CD4-positive, alpha-beta T cell treated with Interleukin-15 for 4 hours (primary cell): ENCODE measurements around the gene CNTD1.

ENCODE experiments used
- DNase-seq: peaks from one replicate; pipeline ENCODE4 v3.0.0-alpha.2; 2020; ENCODE audit warnings: low spot score

The CNTD1 gene

GRCh38 chr17:42779936-42780850 lies 18.5 kb upstream of the CNTD1 start, which contains the start of gene WNK4:
Gene WNK4, plus strand, starts transcription at chr17:42780610. Its CDS starts 89 bp downstream, at chr17:42780699.
- DNase-seq = no peak

GRCh38 chr17:42780851-42781638 lies 17.6 kb upstream of the CNTD1 start:
- no peak for DNase-seq

- no peak for DNase-seq
Measured at GRCh38 chr17:42781639-42782165, 17.0 kb upstream of the CNTD1 start.

GRCh38 chr17:42782166-42783061 lies 16.2 kb upstream of the CNTD1 start:
- no peak for DNase-seq

- DNase-seq = no peak
Measured at GRCh38 chr17:42783062-42783790, 15.4 kb upstream of the CNTD1 start.

GRCh38 chr17:42783791-42784138 lies 14.9 kb upstream of the CNTD1 start:
- DNase-seq = no peak

DNA sequence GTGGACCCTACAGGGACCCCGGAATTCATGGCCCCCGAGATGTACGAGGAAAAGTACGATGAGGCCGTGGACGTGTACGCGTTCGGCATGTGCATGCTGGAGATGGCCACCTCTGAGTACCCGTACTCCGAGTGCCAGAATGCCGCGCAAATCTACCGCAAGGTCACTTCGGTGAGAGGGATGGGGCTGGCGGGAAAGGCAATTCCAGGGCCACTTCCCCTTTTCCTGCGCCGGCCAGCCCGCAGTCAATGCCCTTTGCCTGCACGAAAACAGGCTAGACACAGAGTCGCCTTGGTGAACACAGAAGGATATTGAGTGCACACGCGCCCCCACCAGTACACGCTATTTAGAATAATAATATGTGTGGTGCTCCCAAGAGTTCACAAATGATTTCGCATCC lies 14.3 kb upstream of the CNTD1 start:
- no peak for DNase-seq

DNA sequence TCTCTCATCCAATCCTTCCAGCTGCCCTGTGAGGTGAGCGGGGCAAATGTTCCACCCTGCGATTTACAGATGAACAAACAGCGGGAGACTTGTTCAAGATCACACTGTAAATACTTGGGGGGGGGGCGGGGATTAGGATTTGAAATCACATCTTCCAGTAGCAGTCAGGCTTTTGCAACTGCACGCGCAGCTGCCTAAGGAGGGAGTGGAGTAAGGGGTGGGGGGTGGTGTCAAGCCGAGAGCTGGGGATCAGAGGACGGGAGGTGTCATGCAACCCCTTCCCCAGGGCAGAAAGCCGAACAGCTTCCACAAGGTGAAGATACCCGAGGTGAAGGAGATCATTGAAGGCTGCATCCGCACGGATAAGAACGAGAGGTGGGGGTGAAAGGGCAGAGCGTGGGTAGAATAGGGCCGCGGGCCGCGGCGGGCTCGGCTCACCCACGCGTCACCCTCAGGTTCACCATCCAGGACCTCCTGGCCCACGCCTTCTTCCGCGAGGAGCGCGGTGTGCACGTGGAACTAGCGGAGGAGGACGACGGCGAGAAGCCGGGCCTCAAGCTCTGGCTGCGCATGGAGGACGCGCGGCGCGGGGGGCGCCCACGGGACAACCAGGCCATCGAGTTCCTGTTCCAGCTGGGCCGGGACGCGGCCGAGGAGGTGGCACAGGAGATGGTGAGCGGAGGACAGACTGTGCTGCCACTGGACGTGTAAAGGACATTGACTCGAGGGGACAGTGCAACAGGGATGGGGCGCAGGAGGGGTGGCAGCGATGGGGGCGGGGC lies 13.7 kb upstream of the CNTD1 start:
- no peak for DNase-seq

DNA sequence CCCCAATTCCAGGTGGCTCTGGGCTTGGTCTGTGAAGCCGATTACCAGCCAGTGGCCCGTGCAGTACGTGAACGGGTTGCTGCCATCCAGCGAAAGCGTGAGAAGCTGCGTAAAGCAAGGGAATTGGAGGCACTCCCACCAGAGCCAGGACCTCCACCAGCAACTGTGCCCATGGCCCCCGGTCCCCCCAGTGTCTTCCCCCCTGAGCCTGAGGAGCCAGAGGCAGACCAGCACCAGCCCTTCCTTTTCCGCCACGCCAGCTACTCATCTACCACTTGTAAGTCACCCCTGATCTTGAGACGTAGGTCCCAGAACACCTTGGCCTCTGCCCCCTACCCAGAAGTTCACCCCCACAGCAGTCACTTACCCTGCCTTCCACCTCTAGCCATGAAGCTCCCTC lies 11.4 kb upstream of the CNTD1 start:
- no peak for DNase-seq

DNA sequence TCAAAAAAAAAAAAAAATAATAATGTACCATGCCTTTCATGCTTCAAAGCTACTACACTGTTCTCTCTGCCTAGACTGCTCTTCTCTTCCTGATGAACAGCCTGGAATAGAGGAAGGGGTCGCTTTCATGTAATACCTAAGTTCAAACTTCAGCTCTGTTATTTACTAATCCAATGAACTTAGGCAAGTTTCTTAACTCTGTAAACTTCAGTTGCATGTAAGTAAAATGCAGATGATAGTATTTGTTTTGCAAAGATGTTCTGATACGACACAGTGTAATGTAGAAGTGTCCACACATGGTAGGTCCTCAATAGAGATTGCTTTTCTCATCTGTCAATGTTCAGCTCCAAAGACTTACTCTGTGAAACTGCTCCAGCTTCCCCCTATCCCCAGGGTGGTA lies 6.7 kb upstream of the CNTD1 start:
- DNase-seq = no peak

GRCh38 chr17:42792545-42792944 lies 6.1 kb upstream of the CNTD1 start:
- DNase-seq = no peak

DNA sequence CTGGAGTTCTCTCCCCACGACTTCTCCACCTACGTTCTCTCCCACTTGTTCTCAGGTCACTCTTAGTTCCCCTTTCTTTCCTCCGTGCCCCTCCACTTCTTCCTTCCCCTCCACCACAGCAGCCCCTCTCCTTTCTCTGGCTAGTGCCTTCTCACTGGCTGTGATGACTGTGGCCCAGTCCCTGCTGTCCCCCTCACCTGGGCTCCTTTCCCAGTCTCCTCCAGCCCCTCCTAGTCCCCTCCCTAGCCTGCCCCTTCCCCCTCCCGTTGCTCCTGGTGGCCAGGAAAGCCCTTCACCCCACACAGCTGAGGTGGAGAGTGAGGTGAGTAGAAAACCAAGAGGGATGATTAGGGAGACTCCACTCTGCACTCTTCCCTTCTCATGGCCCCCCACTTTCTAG lies 3.6 kb upstream of the CNTD1 start:
- DNase-seq = no peak

GRCh38 chr17:42795465-42795864 lies 3.2 kb upstream of the CNTD1 start:
- no peak for DNase-seq

DNA sequence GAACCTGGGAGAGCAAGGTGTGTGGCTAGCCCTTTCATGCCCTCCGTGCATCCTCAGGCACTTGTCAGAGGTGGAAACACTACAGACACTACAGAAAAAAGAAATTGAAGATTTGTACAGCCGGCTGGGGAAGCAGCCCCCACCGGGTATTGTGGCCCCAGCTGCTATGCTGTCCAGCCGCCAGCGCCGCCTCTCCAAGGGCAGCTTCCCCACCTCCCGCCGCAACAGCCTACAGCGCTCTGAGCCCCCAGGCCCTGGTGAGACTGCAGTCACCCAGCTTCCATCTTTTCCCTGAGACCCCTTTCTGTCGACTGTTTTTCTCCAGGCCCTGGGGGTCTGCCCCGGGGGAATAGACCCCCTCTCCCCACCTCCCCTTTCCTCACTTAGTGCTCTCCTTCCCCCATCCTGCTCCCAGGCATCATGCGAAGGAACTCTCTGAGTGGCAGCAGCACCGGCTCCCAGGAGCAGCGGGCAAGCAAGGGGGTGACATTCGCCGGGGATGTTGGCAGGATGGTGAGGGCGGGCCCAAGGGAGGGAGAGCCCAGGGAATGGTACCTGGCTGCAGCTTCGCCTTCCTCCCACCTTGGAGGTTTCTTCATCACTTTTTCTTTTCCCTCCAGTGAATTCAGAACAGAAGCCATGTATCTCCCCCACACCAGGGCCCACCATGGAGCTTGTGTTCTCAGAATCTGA lies 2.4 kb upstream of the CNTD1 start:
- no peak for DNase-seq

DNA sequence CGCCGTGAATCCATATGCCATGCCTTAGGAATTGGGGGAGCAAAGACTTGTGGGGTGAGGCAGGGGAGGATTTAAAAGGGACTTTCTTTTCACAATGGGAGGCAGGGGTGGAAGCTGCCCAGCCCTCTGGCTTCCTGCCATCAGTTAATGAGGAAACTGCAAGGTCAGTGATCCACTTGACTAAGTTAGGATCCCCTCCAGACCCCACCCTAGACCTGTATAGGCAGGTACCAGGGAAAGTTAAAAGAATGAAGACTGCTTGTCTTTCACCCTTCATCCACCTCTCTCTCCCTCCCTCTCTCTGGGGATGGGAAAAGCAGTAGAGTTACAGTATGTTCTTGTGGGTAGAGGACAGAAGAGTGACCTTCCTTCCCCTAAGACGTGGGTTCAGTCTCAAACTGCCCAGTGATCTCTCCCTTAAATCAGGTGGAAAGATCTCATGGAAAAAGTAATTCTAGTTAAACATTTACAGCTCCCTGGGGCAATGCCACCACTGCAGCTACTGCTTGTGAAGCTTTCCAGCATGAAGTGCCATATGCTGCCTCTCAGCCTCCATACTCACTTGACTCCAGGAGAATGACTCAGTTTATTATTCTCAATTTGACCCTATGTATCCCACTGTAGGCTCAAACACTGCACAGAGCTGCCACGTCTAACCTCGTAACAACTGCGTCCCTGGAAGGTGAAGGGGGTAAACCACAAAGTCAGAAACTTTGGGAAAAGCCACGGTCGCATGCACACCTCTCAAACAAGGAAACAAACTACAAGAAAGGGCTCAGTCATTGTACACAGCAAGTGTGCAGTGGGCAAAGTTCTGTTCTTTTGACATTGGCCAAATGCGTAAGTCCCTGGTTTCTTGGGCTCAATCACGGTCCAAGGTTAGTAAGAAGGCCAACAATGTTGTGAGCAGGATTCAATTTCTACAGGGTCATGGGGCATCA lies 1.3 kb upstream of the CNTD1 start:
- no peak for DNase-seq

GRCh38 chr17:42798011-42798382 lies 664 bp upstream of the CNTD1 start:
- no peak for DNase-seq

- DNase-seq = no peak
Measured at GRCh38 chr17:42803074-42803883, 4.6 kb downstream of the CNTD1 start.

GRCh38 chr17:42804918-42805367 lies 6.3 kb downstream of the CNTD1 start:
- DNase-seq = no peak
